Skin of body (tissue), 2 donors: ENCODE measurements around the gene SMARCD3. TPM values are rescaled to one million over a fixed set of nuclear protein-coding genes. Genes with fewer than 3 reads are reported as not detected.

Experiments
- DNase-seq: peaks from one replicate; lab custom pipeline; 2025; lab: John Stamatoyannopoulos, UW
- total RNA-seq: library from RNA; depleted of rRNA; stranded (reverse); fragments of >200 nt; gene quantifications from one replicate; pipeline ENCODE4 v1.2.3, GENCODE V29; 2014

SMARCD3 gene
- total RNA-seq, 1 donor from 2014 or later: 34.5 TPM

GRCh38 chr7:151237244-151238189, 11.0 kb downstream of the SMARCD3 start:
- DNase-seq: no peak

- no peak for DNase-seq
Measured at GRCh38 chr7:151236406-151236805, 12.1 kb downstream of the SMARCD3 start.

DNA sequence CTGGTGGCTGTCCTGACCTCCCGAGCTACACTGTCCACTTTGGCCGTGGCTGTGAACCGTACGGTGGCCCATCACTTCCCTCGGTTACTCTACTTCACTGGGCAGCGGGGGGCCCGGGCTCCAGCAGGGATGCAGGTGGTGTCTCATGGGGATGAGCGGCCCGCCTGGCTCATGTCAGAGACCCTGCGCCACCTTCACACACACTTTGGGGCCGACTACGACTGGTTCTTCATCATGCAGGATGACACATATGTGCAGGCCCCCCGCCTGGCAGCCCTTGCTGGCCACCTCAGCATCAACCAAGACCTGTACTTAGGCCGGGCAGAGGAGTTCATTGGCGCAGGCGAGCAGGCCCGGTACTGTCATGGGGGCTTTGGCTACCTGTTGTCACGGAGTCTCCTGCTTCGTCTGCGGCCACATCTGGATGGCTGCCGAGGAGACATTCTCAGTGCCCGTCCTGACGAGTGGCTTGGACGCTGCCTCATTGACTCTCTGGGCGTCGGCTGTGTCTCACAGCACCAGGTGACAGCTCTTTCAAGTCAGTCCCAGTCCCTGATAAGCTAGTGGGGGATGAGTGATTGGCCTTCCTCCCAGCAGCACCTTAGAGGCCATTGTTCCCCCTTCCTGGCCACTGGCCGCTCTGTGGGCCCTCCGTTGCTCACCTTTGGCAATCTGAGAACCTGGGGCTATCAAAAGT, 13.3 kb downstream of the SMARCD3 start:
- no peak for DNase-seq

DNA sequence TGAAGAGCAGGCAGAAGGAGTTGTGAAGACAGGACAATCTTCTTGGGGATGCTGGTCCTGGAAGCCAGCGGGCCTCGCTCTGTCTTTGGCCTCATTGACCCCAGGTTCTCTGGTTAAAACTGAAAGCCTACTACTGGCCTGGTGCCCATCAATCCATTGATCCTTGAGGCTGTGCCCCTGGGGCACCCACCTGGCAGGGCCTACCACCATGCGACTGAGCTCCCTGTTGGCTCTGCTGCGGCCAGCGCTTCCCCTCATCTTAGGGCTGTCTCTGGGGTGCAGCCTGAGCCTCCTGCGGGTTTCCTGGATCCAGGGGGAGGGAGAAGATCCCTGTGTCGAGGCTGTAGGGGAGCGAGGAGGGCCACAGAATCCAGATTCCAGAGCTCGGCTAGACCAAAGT, 14.7 kb downstream of the SMARCD3 start:
- no peak for DNase-seq

- DNase-seq: no peak
Measured at GRCh38 chr7:151232917-151233701, 15.4 kb downstream of the SMARCD3 start.

DNA sequence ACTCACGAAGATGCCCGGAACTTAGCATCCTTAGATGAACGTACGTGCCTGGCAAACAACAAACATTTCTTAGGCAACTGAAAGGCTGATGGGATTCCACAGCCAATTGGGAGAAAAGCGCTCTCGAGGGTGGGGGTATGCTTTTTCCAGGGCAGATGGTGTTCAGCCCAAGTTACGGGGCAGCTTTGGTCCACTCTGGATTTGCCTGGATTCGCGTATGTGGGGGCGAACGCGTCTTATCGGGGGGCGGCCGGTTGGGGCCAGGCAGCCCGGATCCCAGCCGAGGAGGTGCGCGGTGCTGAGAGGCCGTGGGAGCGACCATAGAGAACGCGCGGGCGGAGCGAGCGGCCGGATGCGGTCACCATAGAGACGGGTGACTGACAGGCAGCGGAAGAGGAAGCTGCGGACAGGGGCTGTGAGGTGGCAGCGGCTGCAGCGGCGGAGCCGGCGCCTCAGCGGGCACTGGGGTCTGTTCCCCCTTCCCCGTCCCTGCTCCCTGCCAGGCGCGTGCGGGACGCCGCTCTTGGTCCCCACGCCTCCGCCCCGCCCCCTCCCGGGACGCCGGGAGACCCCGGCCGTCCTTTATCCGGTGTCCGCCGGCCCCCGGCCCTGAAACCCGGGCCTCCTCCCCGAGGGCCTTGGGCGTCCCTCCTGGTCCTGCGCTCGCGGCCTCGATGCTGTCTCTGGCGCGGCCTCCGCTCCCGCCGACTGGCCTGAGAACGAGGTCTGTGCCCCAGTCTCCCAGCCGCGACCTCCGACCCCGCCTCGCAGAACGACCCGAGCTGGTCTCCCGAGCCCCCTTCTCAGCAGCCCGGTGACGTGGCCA, 16.2 kb downstream of the SMARCD3 start, which contains the start of gene CHPF2:
TSS of gene CHPF2 (plus strand) at position 393 of the 826 bp plus-strand sequence. CDS start 1,529 bp downstream, outside the sequence.
- peak; percentile 75 for DNase-seq

- DNase-seq: no peak
Measured at GRCh38 chr7:151231080-151231479, 17.4 kb downstream of the SMARCD3 start.

DNA sequence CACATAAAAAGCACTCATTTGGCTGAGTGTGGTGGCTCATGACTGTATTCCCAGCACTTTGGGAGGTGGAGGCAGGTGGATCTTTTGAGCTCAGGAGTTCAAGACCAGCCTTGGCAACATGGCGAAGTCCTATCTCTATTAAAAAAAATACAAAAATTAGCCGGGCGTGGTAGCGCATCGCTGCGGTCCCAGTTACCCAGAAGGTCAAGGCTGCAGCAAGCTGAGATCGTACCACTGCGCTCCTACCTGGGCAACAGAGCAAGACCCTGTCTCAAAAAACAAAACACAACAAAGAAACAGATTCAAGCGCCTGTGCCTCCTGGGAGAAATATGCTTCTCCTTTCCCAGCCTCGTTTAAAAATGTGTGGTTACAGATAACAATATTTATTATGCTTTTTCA, 19.2 kb downstream of the SMARCD3 start:
- no peak for DNase-seq

GRCh38 chr7:151228024-151228866, 20.2 kb downstream of the SMARCD3 start:
- peak; percentile 5 for DNase-seq

DNA sequence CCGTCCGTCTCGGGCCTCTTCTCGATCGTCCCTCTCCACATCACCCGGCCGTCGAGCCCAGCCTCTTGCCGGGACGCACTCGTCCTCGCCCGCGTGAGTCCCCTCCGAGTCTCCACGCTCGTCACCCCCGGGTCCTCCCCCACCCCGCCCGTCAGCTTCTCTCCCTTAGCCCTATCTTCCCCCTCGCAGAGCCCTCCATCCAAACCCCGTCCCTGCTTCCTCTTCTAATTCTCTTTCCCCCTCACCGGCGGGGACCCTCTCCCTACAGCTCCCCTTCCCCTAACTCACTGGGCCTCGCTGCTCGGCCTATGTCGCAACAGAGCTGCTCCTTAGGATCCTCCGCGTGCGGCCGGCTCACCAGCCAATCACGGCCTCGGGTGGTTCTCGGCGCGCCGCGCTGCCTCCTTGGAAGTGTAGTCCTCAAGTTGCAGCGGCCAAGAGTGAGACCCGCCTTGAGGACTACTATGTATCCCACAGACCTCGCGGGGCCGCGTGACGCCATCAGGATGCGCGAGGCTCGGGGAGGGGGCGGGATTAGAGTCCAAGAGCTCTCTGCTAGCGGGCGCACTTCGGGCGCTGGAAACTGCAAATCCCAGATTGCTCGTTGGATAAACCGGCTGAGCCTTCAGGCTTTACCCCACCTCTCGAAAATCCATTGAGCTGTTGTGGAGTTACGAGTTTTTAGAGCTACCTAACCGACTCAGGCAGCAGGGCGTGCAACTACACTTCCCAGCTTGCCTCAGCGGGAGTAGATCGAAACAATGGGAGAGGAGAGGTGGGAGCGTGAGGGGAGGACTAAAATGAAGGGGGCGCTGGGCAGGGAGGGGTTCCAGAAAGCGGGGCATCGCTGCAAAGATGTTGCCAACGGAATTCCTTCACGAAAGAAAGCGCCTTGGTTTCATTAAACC, 21.4 kb downstream of the SMARCD3 start, which contains the start of gene ABCF2:
TSS of gene ABCF2 (minus strand) at position 331 of the 908 bp plus-strand sequence. CDS start 747 bp downstream, outside the sequence.
- peak; percentile 99 for DNase-seq

- DNase-seq: no peak
Measured at GRCh38 chr7:151226560-151226874, 22.0 kb downstream of the SMARCD3 start.

- no peak for DNase-seq
Measured at GRCh38 chr7:151225948-151226510, 22.5 kb downstream of the SMARCD3 start.

DNA sequence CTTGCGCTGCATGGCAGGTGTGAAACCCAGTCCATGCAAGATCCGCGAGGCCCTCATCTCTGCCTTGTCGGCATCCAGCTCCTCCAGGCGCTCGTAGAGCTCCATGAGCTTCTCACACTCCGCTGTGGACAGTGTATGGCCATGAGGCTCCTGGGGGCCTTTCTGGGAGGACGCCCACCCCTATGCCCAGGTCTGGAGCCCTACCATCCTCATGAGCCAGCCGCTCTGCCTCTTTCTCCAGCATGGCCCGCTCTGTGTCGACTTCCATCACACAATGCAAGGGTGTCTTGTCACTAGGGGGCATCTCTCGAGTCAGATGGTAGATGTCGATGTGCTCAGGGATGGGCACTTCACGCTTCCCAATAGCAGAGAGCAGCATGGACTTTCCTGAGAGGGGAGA, 24.8 kb downstream of the SMARCD3 start:
- no peak for DNase-seq

- no peak for DNase-seq
Measured at GRCh38 chr7:151218170-151218569, 30.3 kb downstream of the SMARCD3 start.

DNA sequence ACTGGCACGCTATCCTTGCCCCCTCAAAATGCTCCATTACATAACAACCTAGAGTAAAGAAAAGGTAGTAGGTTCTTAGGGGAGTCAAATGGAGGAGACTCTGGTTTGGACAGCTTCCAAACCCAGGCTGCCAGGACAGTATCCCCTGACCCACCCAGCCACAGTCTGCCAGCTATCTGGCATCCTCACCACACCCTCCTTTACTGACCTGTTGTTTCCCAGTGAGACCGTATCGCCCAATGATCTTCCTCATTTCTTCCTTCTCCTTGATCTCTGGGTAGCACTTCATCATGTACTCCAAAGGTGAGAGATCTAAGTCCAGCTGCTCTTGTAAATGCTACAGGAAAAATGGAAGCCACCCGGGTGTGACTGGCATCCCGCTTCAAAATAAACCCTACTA, 33.1 kb downstream of the SMARCD3 start:
- DNase-seq: no peak

DNA sequence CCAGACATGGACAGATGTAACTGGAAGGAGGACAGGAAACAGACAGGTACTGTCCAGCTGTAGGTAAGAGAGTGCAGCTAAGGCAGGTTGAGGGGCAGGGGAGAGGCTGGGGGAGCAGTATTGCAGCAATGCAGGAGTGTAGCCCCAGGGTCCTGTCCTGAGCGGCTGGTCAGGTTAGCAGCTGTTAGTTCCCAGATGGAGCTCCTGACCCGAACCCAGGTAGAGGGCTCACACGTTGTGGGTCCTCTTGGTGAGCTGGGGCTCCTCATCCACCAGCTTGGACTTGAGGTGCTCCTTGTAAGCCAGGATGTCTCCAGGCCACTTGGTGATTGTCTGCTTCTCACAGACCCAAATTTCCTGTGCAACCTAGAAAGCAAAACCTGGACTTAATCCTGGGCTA, 34.7 kb downstream of the SMARCD3 start:
- DNase-seq: no peak

- DNase-seq: no peak
Measured at GRCh38 chr7:151212626-151213025, 35.9 kb downstream of the SMARCD3 start.

DNA sequence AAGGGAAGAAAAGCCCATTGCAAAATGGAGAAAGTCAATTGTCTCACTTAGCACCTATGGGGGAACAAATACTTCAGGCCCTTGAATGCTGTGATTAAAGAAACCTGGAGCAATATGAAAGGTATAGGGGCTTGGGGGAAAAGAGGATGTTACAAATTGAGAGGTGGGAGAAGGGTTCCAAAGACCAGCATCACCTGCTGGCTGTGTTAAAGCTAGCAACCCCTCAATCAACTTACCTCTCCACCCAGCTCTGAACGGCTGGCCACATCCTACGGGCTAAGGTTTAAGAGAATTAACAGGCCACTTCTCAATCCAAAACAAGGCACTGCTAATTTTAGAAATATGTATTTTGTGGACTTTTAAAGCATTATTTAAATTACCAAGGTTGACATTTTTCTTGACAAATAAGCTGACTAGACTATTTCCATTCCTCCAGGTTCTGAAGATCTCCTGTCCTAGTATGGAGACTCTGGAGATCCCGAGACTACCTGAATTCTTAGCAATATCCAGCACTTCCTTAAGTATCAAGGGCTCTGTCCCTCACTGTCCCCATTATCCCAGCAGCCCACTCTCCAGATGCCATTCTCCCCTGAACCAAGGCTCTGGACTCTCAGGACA, 37.2 kb downstream of the SMARCD3 start:
- DNase-seq: no peak
